ENCODE measurements around the gene OR7G1.

Gene OR7G1

DNA sequence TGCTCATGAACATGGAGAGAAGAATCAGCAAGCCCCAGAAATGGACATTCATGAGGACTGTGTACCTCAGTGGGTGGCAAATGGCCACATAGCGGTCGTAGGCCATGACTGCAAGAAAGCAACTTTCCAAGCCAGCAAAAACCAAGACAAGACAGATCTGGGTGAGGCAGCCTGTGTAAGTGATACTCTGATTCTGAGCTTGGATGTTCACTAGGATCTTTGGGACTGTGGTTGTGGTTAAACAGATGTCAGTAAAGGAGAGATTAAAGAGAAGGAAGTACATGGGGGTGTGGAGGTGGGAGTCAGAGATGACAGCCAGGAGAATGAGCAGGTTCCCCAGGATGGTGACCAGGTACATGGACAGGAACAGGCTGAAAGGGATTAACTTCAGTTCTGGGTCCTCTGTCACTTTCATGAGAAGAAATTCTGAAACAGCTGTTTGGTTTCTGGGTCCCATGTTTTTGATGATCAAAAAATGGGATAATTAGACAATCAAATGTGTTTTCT, at the start of gene OR7G1:
Gene OR7G1, minus strand, starts transcription at position 457 of the 507 bp plus-strand sequence. Its CDS starts 0 bp downstream, at position 457.
- DNase-seq, result no peak

DNA sequence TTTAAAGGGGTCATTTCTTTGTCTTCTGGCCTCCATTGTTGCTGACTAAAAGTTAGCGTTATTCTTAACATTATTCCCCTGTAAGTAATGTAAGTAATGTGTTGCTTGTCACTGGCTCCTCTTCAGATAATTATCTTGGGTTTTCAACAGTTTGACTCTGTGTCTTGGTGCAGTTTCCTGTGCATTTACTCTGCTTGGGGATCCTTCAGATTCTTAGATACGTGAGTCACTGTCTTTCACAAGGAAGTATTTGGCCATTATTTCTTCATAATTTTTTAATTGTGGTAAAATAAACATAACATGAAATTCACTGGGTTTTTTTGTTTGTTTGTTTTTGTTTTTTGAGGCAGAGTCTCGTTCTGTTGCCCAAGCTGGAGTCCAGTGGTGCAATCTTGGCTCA, 49.7 kb upstream of the OR7G1 start:
- no peak for DNase-seq

DNA sequence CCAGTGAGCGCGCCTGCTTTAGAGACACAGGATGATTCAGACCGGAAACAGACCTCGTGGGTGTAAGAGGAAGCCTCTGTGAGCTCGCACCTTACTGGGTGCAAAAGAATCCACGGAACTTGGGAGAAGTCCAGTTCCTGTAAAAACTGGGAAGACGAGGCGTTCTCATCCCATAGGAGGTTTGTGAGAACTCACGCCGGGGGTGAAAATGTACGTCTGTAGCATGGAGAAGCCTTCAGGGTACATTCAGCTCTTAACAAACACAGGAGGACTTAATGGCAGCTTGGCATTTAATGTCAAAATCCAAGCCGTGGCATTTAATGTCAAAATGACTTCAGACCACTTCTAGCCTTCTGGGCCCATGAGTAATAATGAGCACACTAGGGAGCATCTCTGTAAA, 45.9 kb upstream of the OR7G1 start:
- no peak for DNase-seq

- no peak for DNase-seq
Observed at GRCh38 chr19:9159891-9160290, 44.3 kb upstream of the OR7G1 start.

- DNase-seq, result no peak
Observed at GRCh38 chr19:9156304-9156703, 40.7 kb upstream of the OR7G1 start.

- DNase-seq, result no peak
Observed at GRCh38 chr19:9155591-9155990, 40.0 kb upstream of the OR7G1 start.

GRCh38 chr19:9151367-9151766, 35.8 kb upstream of the OR7G1 start:
- DNase-seq, result no peak

DNA sequence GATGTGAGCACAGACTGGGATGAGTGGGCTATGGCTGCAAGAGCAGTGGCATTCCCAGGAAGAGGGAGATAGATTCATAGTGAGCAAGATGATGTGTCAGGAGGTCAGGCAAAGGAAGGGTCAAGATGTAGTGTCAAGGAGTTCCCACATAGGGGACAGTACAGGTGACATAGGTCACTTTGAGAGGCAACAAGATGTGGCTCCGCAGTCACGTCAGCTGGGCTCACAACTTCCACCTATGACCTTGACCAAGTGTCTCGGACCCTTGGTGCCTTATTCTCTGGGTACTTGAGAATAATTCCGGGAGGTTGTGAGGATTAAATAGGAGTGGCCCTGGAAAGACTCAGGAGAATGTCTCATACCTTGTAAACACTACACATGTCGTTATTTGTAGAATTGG, 35.1 kb upstream of the OR7G1 start:
- DNase-seq, result no peak

DNA sequence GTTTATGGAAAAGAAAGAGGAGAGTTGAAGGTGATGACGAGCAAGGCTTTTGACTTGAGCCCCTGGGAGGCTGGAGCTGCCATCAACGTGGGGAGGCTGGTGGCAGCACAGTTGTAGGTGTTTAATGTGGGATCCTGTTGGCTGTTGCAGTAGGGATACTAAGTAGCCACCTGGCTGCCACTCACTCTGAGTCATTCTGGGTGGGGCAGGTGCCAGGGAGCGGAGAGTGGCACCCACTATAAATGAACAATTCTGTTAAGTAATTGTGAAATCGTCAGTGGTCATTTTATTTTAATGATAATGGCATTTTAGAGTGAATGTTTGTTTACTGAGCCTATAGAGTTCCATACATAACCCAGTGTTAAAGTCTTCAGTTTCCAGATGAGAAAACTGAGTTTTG, 34.4 kb upstream of the OR7G1 start:
- no peak for DNase-seq

DNA sequence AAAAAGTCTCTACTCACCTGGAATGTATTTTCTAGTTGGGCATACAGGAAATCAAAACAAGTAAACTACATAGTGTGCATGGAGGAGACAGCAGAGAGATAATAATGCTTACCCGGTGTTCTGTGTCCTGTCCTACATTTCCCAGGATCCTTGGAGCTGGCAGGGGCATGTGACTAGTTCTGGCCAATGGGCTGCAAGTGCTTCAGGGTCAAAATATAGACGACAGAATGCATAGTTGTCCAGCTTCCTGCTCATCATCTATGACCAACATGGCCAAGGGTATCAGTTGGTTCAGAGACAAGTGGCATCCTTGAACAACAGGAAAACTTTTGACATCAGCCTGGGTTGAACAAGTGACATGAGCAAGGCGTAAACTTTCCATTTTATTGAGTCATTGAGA, 33.1 kb upstream of the OR7G1 start:
- no peak for DNase-seq

GRCh38 chr19:9146882-9147281, 31.3 kb upstream of the OR7G1 start:
- DNase-seq, result no peak

DNA sequence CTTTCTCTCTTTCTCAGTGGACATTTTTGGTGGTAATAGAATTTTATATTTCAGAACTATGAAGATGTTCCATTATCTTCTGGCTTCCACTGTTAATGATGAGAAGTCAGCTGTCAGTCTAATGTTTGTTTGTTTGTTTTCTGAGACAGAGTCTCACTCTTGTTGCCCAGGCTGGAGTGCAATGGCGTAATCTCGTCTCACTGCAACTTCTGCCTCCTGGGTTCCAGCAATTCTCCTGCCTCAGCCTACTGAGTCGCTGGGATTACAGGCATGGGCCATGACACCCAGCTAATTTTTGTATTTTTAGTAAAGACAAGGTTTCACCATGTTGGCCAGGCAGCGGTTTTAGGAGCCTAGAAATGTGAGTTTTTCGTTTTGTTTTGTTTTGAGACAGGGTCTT, 29.4 kb upstream of the OR7G1 start:
- DNase-seq, result no peak

GRCh38 chr19:9140159-9140874, 24.8 kb upstream of the OR7G1 start, which contains the start of gene ZNF317:
ZNF317 (plus strand) TSS chr19:9140397; CDS start chr19:9156017, 15,620 bp downstream.
- peak; percentile 92 for DNase-seq

DNA sequence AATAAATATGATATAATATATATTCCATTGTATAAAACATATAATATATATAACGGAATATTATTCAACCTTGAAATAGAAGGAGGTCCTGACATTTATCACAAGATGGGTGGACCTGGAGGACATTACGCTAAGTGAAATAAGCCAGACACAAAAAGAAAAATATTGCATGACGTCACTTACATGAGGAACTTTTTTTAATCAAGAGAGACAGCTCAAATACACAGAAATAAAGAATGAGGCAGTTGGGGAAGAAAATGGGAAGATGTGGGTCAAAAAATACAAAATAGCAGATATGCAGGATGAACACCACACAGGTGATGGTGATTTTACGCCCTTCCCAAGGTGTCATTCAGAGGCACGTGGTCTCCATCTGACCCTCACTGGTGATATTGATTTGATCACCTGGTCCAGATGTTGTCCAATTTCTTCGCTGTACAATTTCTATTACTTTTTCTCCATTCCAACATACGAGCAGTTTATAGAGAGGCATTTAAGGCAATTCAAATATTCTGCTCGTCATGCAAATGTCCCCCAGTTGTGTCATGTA, 24.1 kb upstream of the OR7G1 start:
- DNase-seq, result no peak

DNA sequence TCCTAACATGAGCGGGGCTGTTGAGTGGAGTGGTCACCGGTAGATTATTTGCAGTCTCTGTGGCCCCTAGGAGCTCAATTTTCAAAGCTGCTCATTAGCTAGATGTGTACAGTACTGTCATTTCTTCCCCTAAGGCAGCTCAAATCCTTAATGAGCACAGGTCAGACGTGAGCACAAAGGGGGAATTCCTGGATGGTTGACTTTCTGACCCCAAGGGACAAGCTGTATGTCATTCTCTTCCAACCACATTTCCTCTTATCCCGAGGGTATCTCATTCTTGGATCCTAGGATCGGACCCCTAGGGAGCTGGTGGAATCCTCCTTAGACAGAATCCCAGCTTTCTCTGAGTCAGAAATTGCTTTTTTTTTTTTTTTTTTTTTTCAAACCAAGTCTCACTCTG, 16.9 kb upstream of the OR7G1 start:
- no peak for DNase-seq

- no peak for DNase-seq
Observed at GRCh38 chr19:9130965-9131364, 15.4 kb upstream of the OR7G1 start.

DNA sequence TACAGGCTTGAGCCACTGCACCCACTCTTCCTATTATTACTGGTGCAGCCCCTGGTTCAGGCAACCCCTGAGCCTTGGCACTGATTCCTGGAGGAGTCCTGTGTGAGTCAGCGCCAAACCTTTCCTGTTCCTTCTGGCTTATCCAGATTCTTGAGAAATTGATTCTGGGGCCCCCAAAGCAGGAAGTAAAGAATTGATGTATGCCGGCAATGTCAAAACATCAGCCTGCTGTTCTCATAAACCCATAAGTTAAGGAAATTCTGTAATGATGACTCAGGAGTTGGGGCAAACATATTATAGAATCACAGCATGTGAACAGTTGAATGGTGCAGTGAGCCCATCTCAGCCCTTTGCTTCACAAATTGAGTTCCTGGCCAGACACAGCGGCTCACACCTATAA, 12.6 kb upstream of the OR7G1 start:
- no peak for DNase-seq

GRCh38 chr19:9126900-9127405, 11.4 kb upstream of the OR7G1 start, which contains the start of gene OR7G3:
OR7G3 (minus strand) TSS chr19:9126950; CDS start chr19:9126950, 0 bp downstream.
- DNase-seq, result no peak

DNA sequence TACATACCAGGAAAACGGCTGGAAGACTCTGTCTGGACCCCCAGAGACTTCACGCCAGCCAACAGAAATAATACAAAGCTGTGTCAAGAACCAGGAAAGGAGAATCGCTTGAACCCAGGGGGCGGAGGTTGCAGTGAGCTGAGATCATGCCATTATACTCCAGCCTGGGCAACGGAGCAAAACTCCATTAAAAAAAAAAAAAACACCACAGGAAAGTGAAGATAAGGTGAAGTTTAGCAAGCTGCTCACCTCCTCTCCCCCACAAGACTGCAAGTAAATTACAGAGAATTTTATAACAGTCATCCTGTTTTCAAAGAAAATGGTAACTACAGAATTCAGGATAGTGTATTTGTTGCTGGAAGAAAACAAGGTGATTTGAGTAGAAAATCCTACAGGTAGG, 984 bp upstream of the OR7G1 start:
- DNase-seq, result no peak

GRCh38 chr19:9109959-9110358, 5.6 kb downstream of the OR7G1 start:
- no peak for DNase-seq

GRCh38 chr19:9107375-9107774, 8.2 kb downstream of the OR7G1 start, which contains the start of gene OR7G2:
OR7G2 (minus strand) TSS chr19:9107475; CDS start chr19:9103243, 4,232 bp downstream.
- DNase-seq, result no peak

- no peak for DNase-seq
Observed at GRCh38 chr19:9086761-9087160, 28.8 kb downstream of the OR7G1 start, which contains the start of gene OR1M1. OR1M1 (plus strand) TSS chr19:9087061; CDS start chr19:9093245, 6,184 bp downstream.

DNA sequence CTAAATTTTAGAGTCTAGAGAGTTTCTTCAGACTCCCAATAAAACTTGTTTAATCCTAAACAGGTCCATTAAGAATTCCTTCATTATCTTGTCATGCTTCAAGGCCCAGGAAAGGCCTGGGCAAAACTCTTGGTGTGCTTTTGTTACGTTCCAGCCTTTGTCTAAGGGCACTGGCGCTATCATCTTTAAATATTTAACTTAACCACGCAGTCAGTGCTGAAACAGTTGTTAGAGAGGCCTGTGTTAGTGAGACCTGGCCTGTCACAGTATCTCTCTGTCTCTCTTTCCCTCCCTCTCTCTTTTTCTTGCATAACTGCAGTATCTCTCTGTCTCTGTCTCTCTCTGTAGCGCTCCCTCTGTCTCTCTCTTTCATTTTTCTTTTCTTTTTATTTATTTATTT, 36.9 kb downstream of the OR7G1 start:
- no peak for DNase-seq

GRCh38 chr19:9076901-9077300, 38.7 kb downstream of the OR7G1 start:
- DNase-seq, result no peak
